ENCODE measurements around the gene YTHDF1. TPM values are rescaled to one million over a fixed set of nuclear protein-coding genes. Genes with fewer than 3 reads are reported as not detected.
"Not testable (repeated sequence)": the region's sequence is repeated elsewhere in the genome, so short reads cannot be mapped to it uniquely, and the experiment has no call there.

YTHDF1 gene
- total RNA-seq, 2 donors from 2014 or later, result 21.8 to 31.8 TPM

DNA sequence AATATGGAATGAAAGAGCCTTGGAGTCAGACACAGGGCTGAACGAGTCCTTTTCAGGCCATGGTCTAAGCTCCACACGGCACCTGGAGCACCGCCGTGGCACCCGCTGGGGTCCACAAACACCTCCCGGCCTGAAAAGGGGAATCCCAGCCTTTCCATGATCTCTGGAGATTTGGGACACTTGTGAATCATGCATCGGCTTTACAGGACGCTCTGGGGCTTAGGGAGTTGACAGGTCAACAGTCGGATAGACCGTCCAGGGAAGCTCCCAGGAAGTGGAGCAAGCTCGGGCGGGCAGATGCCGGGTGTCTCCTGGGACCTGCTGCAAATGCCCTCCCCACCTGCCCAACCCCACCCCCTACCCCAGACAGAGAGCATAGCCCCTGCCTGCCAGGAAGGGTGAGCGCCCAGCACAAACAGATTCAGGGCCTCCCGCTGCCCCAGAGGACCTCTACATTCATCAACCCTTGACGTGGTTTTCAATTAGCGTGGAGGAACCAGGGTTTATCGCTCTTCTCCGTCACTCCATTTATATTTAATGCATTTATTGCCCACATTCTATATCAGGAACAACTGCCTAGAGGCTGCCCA, 53.6 kb downstream of the YTHDF1 start:
- Histone ChIP-seq H3K36me3 (no peaks in the 10 kb centered on the region), H3K4me1 (ENCODE audit: control insufficient read depth in 1 of 2, low read depth in 2 of 2) (no peaks in the 10 kb centered on the region), H3K9me3 (no peaks in the 10 kb centered on the region), H3K27ac (no peak overlapping the region), H3K4me3 (no peak overlapping the region), H3K27me3 (replicated peaks; ENCODE audit: insufficient read depth) (no peaks in the 10 kb centered on the region)
- TF ChIP-seq CTCF (IDR thresholded peaks at IDR 0.05), result no peak
- ATAC-seq (ENCODE audit: insufficient number of reproducible peaks, low FRiP score, low read depth) (no peak), DNase-seq (ENCODE audit: low spot score) (no peak)

DNA sequence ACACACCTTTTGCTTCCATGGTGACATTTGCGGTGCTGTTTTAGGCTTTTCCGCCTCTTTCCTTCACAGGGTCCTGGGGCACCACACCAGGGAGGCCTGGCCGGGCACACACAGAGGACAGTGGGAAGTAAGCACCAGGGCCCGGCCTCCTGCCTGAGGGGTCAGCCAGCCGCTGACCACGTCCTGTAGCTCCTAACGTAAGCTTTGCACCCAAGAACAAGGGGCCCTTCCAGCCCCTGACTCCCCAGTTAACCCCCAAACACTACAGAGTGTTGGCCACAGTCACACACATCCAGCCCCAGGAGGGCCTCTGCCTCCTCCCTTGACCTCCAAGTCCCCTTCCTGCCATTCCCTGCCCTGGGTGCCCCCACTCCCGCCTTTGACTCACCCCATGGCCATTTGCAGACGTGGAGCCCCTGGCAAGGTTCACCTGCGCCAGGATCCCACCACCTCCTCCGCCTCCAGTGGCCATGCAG, 54.7 kb downstream of the YTHDF1 start:
- Histone ChIP-seq H3K9me3 (no peaks in the 10 kb centered on the region), H3K4me1 (ENCODE audit: control insufficient read depth in 1 of 2, low read depth in 2 of 2) (peaks cover 0 to 2% of the 10 kb centered on the region in 2 donors), H3K36me3 (no peaks in the 10 kb centered on the region), H3K27ac (no peak overlapping the region), H3K27me3 (replicated peaks; ENCODE audit: insufficient read depth) (no peaks in the 10 kb centered on the region), H3K4me3 (no peak overlapping the region)
- ATAC-seq (ENCODE audit: insufficient number of reproducible peaks, low FRiP score, low read depth) (no peak), DNase-seq (ENCODE audit: low spot score) (no peak)
- no peak for TF ChIP-seq CTCF (IDR thresholded peaks at IDR 0.05)

DNA sequence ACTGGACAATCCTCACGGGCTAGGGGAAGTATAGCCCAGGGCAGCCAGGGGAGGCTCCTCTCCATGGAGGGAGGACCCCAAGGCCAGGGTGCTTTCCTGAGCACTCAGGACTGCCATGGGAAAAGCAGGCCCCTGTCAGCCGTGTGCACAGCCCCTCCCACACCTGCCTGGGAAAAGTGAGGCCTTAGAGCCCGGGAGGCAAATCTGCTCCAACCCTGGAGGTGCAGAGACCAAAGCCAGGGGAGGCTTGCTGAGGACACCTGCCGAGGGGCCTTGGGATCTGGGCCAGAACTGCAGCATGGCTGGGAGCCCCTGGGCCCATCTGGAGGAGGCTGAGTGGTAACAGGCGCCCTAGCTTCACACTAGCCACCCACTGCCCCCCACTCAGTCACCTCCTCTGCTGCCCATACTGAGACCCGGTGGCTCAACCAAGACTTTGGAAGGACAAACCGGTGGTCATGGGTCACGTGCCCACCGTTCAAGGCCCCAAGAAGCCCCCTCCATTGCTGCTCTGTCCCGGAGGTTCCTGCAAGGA, 55.2 kb downstream of the YTHDF1 start:
- Histone ChIP-seq H3K9me3 (no peaks in the 10 kb centered on the region), H3K4me1 (ENCODE audit: control insufficient read depth in 1 of 2, low read depth in 2 of 2) (peaks cover 0 to 7% of the 10 kb centered on the region in 2 donors), H3K36me3 (no peaks in the 10 kb centered on the region), H3K27me3 (replicated peaks; ENCODE audit: insufficient read depth) (no peaks in the 10 kb centered on the region), H3K4me3 (no peak overlapping the region), H3K27ac (no peak overlapping the region)
- ATAC-seq (ENCODE audit: insufficient number of reproducible peaks, low FRiP score, low read depth) (no peak), DNase-seq (ENCODE audit: low spot score) (no peak)
- no peak for TF ChIP-seq CTCF (IDR thresholded peaks at IDR 0.05)

GRCh38 chr20:63159826-63160640, 55.9 kb downstream of the YTHDF1 start:
- Histone ChIP-seq H3K4me1 (ENCODE audit: control insufficient read depth in 1 of 2, low read depth in 2 of 2) (peaks cover 0 to 10% of the 10 kb centered on the region in 2 donors), H3K9me3 (no peaks in the 10 kb centered on the region), H3K4me3 (no peak overlapping the region), H3K27ac (no peak overlapping the region), H3K36me3 (no peaks in the 10 kb centered on the region), H3K27me3 (replicated peaks; ENCODE audit: insufficient read depth) (no peaks in the 10 kb centered on the region)
- no peak for ATAC-seq (ENCODE audit: insufficient number of reproducible peaks, low FRiP score, low read depth)
- no peak for DNase-seq (ENCODE audit: low spot score)
- no peak for TF ChIP-seq CTCF (IDR thresholded peaks at IDR 0.05)

- DNase-seq (ENCODE audit: low spot score); H3K27ac ChIP-seq; ATAC-seq (ENCODE audit: insufficient number of reproducible peaks, low FRiP score, low read depth); H3K4me1 ChIP-seq (ENCODE audit: control insufficient read depth in 1 of 2, low read depth in 2 of 2); H3K27me3 ChIP-seq (replicated peaks; ENCODE audit: insufficient read depth); H3K9me3 ChIP-seq; H3K36me3 ChIP-seq; H3K4me3 ChIP-seq: not testable (repeated sequence)
Observed at GRCh38 chr20:63159251-63159650, 56.7 kb downstream of the YTHDF1 start.

All from thoracic aorta (tissue), 2 donors.